HG03097 (cell line): ENCODE data around the gene CC2D1A.
A peak's percentile ranks its signal among the peaks of the same experiment; 100 is the strongest.
"Not testable (repeated sequence)": the region's sequence is repeated elsewhere in the genome, so short reads cannot be mapped to it uniquely, and the experiment has no call there.

ENCODE experiments used
- ATAC-seq: cut with Tn5 transposase; IDR thresholded peaks from one replicate; pipeline ENCODE4 v1.9.1; 2021; ENCODE audit not compliant: unreplicated experiment, low FRiP score

Gene CC2D1A

DNA sequence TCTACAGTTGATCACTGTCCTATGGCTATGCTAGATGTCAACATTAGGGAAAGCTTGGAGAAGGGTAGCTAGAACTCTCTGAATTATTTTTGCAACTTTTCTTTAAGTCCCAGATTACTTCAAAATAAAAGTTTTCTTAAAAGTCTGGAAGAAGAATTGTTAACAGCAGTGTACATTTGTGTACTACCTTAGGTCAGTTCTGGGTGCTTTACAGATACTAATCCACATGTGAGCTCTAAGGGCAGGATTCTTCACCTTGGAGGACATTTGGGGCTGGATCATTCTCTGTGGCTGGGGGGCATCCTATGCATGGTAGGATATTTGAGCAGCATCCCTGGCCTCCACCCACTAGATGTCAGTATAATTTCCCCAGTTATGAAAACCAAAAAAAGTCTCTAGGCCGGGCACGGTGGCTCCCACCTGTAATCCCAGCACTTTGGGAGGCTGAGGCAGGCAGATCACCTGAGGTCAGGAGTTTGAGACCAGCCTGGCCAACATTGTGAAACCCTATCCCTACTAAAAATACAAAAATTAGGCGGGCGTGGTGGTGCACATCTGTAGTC, 2.9 kb upstream of the CC2D1A start:
- ATAC-seq = no peak

GRCh38 chr19:13906521-13906904, 512 bp downstream of the CC2D1A start:
- peak; percentile 12 for ATAC-seq

DNA sequence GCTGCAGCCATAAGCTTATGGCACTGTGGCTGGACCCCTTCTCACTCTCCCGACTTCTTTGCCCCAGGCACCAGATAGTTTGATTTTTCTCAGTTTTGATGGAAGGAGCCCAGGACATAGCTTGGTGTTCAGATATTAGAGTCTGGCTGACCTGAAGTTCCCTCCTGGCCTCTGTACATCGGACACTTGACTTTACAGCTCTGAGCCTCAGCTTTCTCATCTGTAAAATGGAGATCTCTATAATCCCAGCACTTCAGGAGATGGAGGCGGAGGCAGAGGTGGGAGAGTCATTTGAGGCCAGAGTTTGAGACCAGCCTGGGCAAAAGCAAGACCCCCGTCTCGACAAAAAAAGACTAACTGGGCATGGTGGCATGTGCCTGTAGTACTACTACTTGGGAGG, 909 bp downstream of the CC2D1A start:
- no peak for ATAC-seq

GRCh38 chr19:13908674-13909073, 2.7 kb downstream of the CC2D1A start:
- no peak for ATAC-seq

GRCh38 chr19:13909430-13909829, 3.4 kb downstream of the CC2D1A start:
- ATAC-seq = no peak

GRCh38 chr19:13913352-13913751, 7.4 kb downstream of the CC2D1A start:
- ATAC-seq = no peak

GRCh38 chr19:13914777-13915176, 8.8 kb downstream of the CC2D1A start:
- ATAC-seq = no peak

DNA sequence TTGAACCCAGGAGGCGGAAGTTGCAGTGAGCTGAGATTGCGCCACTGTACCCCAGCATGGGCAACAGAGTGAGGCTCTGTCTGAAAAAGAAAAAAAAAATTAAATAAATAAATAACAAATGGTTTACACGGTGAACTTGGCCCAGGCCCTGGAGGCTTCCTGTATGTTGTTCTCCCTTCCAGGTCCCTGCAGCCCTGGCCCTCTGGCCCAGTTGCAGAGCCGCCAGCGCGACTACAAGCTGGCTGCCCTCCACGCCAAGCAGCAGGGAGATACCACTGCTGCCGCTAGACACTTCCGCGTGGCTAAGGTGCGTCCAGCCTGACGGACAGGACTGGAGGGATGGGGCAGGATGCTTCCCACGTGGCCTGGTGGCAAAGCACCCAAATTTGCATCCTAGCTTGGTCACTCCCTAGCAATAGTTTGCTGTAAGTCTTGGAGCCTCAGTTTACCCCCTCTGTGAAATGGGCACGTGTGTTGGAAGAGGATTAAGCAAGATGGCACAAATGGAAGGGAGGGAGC, 11.9 kb downstream of the CC2D1A start:
- no peak for ATAC-seq

DNA sequence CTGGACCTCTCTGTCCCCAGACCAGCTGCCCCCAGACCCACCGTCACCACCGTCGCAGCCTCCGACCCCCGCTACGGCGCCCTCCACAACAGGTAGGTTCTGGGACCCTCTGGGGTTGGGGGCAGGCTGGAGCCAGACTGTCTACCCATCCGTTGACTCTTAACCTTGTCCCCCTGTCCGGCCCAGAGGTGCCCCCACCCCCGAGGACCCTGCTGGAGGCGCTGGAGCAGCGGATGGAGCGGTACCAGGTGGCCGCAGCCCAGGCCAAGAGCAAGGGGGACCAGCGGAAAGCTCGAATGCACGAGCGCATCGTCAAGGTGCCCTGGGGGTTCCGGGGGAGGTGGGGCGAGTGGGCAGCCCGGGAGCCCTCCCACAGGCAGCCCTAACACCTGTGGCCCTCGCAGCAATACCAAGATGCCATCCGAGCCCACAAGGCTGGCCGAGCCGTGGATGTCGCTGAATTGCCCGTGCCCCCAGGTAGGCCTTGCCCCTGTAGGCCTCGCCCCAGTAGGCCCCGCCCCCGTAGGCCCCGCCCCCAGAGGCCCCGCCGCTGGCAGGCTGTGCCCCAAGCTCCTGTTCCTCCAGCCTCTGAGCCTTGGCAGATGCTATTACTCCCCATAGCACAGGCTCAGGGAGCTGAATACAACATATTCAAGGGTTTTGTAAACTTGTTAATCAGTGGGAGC, 12.9 kb downstream of the CC2D1A start:
- ATAC-seq = no peak

DNA sequence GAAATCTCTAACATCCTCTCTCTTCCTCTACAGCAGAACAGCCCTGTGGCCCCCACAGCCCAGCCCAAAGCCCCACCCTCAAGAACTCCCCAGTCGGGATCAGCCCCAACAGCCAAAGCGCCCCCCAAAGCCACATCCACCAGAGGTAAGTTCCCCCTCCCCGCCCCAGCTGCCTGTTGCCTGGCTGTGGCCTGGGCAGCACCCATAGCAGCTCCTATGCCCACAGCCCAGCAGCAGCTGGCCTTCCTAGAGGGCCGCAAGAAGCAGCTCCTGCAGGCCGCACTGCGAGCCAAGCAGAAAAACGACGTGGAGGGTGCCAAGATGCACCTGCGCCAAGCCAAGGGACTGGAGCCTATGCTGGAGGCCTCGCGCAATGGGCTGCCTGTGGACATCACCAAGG, 14.5 kb downstream of the CC2D1A start:
- no peak for ATAC-seq

DNA sequence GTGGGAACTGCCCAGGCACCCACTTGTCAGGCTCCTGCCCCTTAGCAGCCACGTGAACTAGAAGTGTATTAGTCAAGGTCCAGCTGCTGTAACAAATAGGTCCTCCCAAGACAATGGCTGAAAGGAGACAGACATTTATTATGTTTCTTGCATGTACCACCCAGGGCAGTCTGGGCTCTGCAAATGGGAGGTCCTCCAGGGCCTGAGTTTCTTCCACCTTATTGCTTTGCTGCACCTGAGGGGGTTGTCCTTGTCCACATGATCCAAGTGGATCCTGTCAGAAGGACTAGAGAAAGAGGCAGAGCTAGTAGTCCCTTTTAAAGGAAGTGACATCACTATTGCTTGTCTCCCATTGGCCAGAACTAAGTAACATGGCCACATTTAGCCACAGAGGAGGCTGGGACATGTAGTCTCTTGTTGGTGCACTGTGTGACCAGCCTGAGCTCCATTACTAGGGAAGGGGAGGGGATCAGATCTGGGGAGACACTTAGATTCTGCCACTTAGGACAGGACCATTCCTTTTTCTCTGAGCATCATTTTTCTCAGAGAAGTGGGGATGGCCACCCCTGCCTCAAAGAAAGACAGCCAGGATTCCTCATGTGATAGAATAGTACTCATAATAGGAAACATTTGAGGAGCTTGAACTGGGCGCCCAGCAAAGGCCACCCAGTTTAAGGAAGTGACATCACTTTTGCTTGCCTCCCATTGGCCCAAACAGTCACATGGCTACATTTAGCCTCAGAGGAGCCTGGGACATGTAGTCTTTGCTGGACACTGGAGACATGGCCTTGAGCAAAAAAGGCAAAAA, 15.1 kb downstream of the CC2D1A start:
- ATAC-seq = no peak

DNA sequence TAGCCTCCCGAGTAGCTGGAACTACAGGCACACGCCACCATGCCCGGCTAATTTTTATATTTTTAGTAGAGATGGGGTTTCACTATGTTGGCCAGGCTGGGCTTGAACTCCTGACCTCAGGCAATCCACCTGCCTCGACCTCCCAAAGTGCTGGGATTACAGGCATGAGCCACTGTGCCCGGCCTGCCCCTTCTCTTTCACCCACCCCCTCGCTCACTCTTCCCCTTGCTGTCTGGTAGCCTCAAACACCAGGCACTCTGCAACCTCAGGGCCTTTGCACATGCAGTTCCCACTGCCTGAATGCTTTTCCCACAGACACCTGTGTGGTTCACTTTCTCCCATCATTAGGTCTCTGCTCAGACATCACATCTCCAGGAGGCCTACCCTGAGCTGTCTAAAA, 16.1 kb downstream of the CC2D1A start:
- not testable (repeated sequence) for ATAC-seq

GRCh38 chr19:13923194-13923987, 17.4 kb downstream of the CC2D1A start:
- no peak for ATAC-seq

GRCh38 chr19:13926010-13926409, 20.0 kb downstream of the CC2D1A start:
- no peak for ATAC-seq

GRCh38 chr19:13926715-13927114, 20.7 kb downstream of the CC2D1A start:
- no peak for ATAC-seq

DNA sequence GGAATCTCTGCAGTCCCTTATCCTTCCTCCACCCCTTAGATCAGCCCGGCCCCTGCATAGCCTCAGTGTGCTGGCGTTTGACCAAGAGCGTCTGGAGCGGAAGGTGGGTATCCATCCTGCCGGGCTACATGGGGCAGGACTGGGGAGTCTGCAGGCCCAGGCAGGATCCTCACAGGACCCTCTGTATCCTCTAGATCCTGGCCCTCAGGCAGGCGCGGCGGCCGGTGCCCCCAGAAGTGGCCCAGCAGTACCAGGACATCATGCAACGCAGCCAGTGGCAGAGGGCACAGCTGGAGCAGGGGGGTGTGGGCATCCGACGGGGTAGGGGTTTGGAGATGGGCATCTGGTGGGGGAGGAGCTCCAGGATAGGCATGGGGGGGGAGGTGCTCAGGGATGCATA, 23.3 kb downstream of the CC2D1A start:
- ATAC-seq = no peak

DNA sequence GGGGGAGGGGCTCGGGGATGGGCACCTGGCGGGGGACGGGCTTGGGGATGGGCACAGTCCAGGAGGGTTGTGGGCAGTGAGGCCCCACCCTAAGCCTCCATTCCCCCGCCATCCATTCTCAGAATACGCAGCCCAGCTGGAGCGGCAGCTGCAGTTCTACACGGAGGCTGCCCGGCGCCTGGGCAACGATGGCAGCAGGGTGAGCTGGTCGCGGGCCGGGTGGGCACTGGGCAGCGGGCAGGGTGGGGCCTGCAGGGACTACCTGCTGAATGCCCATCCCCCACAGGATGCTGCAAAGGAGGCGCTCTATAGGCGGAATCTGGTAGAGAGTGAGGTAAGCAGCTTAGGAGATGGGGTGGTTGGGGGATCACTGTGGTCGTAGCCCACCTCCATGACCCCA, 24.0 kb downstream of the CC2D1A start:
- no peak for ATAC-seq

DNA sequence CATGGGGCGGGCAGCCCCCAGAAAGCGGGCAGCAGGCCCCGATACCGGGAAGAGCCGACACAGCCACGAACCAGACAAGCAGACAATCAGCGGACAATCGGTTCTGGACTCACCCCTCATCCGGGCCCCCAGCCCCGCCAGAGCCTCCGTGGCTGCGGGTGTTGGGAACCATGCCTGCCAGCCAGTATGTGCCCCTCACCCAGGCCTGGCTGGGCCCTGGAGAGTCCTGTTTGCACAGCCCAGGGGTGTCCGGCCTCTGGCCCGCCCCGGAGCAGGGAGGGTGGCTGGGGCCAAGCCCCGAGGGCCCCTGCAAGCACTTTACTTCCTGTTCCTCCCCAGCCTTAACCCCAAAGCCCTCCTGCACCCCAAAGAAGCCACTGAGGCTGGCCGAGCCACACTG, 24.4 kb downstream of the CC2D1A start:
- ATAC-seq = no peak

GRCh38 chr19:13931391-13932148, 25.6 kb downstream of the CC2D1A start:
- ATAC-seq = no peak

DNA sequence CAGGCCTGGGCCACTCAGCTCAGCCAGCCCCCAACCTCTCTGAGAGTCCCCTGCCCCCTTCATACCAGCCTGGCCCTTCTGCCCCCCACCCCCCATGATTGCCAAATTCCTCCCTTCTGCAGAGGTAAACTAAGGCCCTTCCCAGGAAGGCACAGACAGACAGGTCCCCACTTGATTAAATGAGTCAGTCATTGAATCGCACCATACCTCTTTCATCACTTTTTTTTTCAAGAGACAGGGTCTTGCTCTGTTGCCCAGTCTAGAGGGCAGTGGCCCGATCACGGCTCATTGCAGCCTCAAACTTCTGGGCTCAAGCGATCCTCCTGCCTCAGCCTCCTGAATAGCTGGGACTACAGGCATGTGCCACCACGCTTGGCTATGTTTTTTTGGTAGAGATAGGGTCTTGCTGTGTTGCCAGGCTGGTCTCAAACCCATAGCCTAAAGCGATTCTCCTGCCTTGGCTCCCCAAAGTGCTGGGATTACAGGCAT, 26.2 kb downstream of the CC2D1A start:
- ATAC-seq = no peak
